OCI-LY3 (cell line): ENCODE data around the gene ZBTB42.

Experiments used
- CTCF ChIP-seq: fragments of 200-600, 300-600 bp; sonication (generic); IDR thresholded peaks from 2 replicates; pipeline ENCODE4 v1.5.1; 2014; ENCODE audit warnings: antibody characterized with exemption, low read length, low read depth
- EZH2phosphoT487 ChIP-seq: fragments of 200-600 bp; shearing (Covaris generic); IDR thresholded peaks from 2 replicates; pipeline ENCODE4 v1.6.1; 2018; ENCODE audit warnings: antibody characterized with exemption, mixed run types, low read depth

GRCh38 chr14:104826189-104826860 lies 25.4 kb downstream of the ZBTB42 start:
- TF ChIP-seq CTCF (peak; percentile 42), EZH2phosphoT487 (no peak)
